Ammon's horn (tissue), 1 donor: Measurements from ENCODE around the gene SLC9A1.

Experiments used
- DNase-seq: peaks from one replicate; pipeline ENCODE4 v3.0.0-alpha.2; 2016; ENCODE audit warnings: low spot score

SLC9A1 gene

GRCh38 chr1:27070390-27071048, 84.4 kb downstream of the SLC9A1 start:
- DNase-seq, result no peak

GRCh38 chr1:27068922-27069321, 86.0 kb downstream of the SLC9A1 start:
- no peak for DNase-seq

DNA sequence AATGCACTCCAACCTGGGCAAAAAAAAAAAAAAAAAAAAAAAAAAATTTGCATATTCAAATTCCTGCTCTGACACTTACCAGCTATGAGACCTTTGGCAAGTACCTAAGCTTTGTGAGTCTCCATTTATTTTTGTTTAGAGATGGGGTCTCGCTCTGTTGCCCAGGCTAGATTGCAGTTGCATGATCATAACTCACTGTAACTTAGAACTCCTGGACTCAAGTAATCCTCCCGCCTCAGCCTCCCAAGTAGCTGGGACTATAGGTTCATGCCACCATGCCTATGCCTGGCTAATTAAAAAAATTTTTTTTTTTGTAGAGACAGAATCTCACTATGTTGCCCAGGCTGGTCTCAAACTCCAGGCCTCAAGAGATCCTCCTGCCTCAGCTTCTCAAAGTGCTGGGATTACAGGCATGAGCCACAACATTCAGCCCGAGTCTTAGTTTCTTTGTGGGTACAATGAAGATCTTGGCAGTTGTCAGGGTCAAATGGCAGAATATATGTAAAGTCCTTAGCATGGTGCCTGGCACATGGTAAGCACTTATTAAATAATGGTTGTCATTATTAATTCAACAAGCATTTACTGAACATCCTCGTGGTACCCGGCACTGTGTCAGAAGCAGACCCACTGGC, 88.8 kb downstream of the SLC9A1 start:
- no peak for DNase-seq

- no peak for DNase-seq
These were observed 94.0 kb downstream of the SLC9A1 start for GRCh38 chr1:27060891-27061290.

DNA sequence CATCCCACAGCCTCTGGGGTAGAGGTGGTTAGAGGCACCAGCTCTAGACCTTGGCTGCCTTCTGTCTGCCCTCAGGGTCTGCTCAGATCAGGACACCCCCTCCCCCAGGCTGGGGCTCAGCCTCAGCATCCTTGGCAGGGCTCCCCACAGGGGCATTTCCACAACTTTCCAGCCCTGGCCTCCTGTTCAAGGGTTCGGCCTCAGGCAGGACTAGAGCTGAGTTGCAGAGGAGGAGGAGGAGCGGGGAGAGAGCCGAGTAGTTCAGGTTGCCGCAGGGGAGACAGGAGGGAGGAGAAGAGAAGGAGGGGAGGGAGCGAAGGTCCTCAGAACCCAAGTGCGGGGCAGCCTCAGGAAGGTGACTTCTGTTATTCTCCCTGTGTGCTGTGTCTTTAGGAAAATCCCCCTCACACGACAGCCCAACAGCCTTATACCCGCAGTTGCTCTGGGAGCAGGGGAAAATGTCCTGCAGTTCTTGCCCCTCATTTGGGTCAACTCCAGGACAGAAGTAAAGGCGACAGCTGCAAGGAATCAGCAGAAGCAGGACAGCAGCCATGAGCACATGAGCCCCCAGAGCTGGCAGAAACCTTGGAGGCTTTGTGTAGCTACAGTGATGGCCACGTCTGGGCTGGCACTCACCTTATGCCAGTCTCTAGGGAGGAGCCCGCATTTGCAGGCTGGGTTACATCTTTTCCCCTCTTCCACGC, 95.8 kb downstream of the SLC9A1 start:
- no peak for DNase-seq

- DNase-seq, result peak; percentile 50
These were observed 96.9 kb downstream of the SLC9A1 start for GRCh38 chr1:27057801-27058625.

GRCh38 chr1:27057389-27057788, 97.5 kb downstream of the SLC9A1 start:
- no peak for DNase-seq

- no peak for DNase-seq
These were observed 100.8 kb downstream of the SLC9A1 start for GRCh38 chr1:27053977-27054753.

DNA sequence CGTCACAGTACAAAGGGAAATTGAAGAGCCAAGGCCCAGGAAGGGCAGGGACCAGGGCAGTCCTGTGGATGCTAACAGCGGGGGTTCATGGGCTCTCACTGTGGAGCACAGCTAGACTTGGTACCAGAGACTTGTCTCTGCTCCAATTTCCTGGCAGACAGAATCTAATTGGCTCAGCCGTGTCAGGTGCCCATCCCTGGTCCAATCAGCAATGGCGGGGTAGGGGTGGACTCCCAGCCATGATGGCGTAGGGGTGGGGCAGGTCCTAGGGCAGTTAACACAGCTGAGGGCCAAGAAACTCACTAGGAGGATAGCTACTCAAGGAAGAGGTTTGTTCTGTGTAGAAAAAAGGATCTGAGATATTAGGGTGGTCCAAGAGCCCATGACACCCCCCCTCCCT, 102.4 kb downstream of the SLC9A1 start:
- DNase-seq, result no peak

GRCh38 chr1:27049607-27050006, 105.3 kb downstream of the SLC9A1 start:
- no peak for DNase-seq

DNA sequence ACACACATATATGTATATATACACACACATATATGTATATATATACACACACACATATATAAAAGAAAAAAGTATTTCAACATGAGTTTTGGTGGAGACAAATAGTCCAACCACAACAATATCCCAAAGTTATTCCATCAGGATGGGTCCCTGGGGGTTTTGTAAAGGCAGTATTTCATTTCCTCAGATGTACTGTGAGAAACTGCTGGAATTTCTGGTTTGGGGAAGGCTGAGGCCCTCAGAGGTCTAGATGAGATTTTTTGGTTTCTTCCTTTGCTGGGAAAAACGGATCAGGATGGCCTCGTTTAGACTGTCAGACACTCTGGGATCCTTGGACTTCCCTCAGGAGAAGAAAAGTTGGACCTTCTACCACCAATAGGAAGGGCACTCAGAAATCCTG, 105.8 kb downstream of the SLC9A1 start:
- DNase-seq, result no peak
